Endometrial microvascular endothelial cells (primary cell): ENCODE results near the gene TMC8. TPM values are rescaled to one million over a fixed set of nuclear protein-coding genes. Genes with fewer than 3 reads are reported as not detected.

Source experiments
- total RNA-seq: library from RNA; depleted of rRNA; stranded (reverse); fragments of >200 nt; gene quantifications from one replicate; pipeline ENCODE4 v1.2.3, GENCODE V29; 2015; ENCODE audit errors: inconsistent ontology term

TMC8 gene
- total RNA-seq, 1 donor from 2014 or later = not detected

Other genes with a start within 250 kb of the TMC8 start
- 2.7 TPM for gene TNRC6C, start 172.1 kb upstream of the TMC8 start, total RNA-seq
- 30.3 TPM for gene TMC6, start 2.0 kb upstream of the TMC8 start, total RNA-seq
- gene C17orf99, start 15.6 kb downstream of the TMC8 start, total RNA-seq = not detected
- 37.4 TPM for gene SYNGR2, start 37.8 kb downstream of the TMC8 start, total RNA-seq
- 139 TPM for gene TK1, start 56.3 kb downstream of the TMC8 start, total RNA-seq
- 23.1 TPM for gene AFMID, start 56.6 kb downstream of the TMC8 start, total RNA-seq
- 92.2 TPM for gene BIRC5, start 83.5 kb downstream of the TMC8 start, total RNA-seq
- not detected for gene TMEM235, start 100.9 kb downstream of the TMC8 start, total RNA-seq
- 32.7 TPM for gene SOCS3, start 229.3 kb downstream of the TMC8 start, total RNA-seq
- 37.5 TPM for gene PGS1, start 247.9 kb downstream of the TMC8 start, total RNA-seq